Pancreas (tissue), 10 donors: ENCODE measurements around the gene FFAR4. TPM values are rescaled to one million over a fixed set of nuclear protein-coding genes. Genes with fewer than 3 reads are reported as not detected.

Experiments
- ATAC-seq, 4 donors: fragments of 200-7000 bp; cut with Tn5 transposase; one replicate each; pipeline versions ENCODE4 v1.8.0 to v1.9.1; 2020; ENCODE audit warnings: mild to moderate bottlenecking in 4 of 4, moderate library complexity in 4 of 4
- DNase-seq, 6 donors: peaks; one replicate each; pipeline ENCODE4 v3.0.0-alpha.2; 2020
- FAIRE-seq: peaks from 2 replicates; lab custom pipeline; 2012; peaks lifted over from hg19 to GRCh38; lab: Jason Lieb, UNC
- H3K27ac ChIP-seq, 4 donors: fragments of 200-600 bp; sonication (generic); 1 replicate in 3 of 4; 2 replicates in 1 of 4; pipeline versions ENCODE4 v1.5.0 to v1.8.0; 2020
- H3K27me3 ChIP-seq, 4 donors: fragments of 200-600 bp; one replicate each; pipeline ENCODE4 v1.8.0; 2021
- H3K36me3 ChIP-seq, 3 donors: fragments of 200-600 bp; sonication (generic) in 1 of 3; one replicate each; pipeline versions ENCODE4 v1.5.0 to v1.8.0; 2020 to 2021
- H3K4me1 ChIP-seq, 3 donors: fragments of 200-600 bp; one replicate each; pipeline ENCODE4 v1.8.0; 2021
- H3K4me3 ChIP-seq, 4 donors: fragments of 200-600 bp; sonication (generic) in 2 of 4; one replicate each; pipeline versions ENCODE4 v1.5.0 to v1.8.0; 2020 to 2021
- H3K9me3 ChIP-seq, 4 donors: fragments of 200-600 bp; one replicate each; pipeline ENCODE4 v1.8.0; 2021
- WGBS, 2 donors: extraction: QIAGEN DNeasy Blood & Tissue Kit; methylation state at CpG; one replicate each; pipeline ENCODE4 v1.1.7; 2013; 5-methylcytosine and 5-hydroxymethylcytosine counted together
- intact Hi-C, 3 donors: fragments of 100-400 bp; cut with DNase I; formaldehyde crosslinking; loops; one replicate each; pipeline versions ENCODE4 v1.11.1 to v1.14.2; 2022
- polyA plus RNA-seq, 2 donors: library from polyadenylated mRNA; stranded (reverse); fragments of 200-250 nt; gene quantifications; one replicate each; pipeline ENCODE4 v1.2.3, GENCODE V29; 2013
- total RNA-seq, 6 donors: library from RNA; stranded (reverse); fragmentation: NEBNext Ultra II Directional in 4 of 6; extraction: Animal tissue kit (Norgen Biotek cat#: 25700) in 4 of 6; gene quantifications; one replicate each; pipeline versions ENCODE4 v1.2.1 to v1.2.4, GENCODE V29; 2021 to 2023
- TF ChIP-seq, protein P1 (sequence below), 4 donors: fragments of 200-600 bp; sonication (generic) in 3 of 4; IDR thresholded peaks; one replicate each; pipeline versions ENCODE4 v1.5.0 to v1.8.0; 2021; ENCODE audit warnings: antibody characterized with exemption in 4 of 4
- donor health status: healthy with polysubstance abuse.
- donor health status: DM: no; HTN: no; CAD: no; lungs with moderate emphysema.
- donor health status: DM: no; HTN: no; CAD: no.
- donor health status: control.
- donor health status: control.
- donor health status: Bipolar disorder and iron deficiency.
- donor health status: DM: yes; HTN: yes; CAD: no.
- donor health status: DM: no; HTN: no; CAD: no.
- donor health status: DM: no; HTN: no; CAD: no.
- donor health status: DM: yes; HTN: yes; CAD: no.

FFAR4 gene
- total and polyA plus RNA-seq, 8 donors, result 0.37 to 2.4 (median 0.74) TPM

- intact Hi-C loops, result no loop called here
- FAIRE-seq (no peak), ATAC-seq (no peak), DNase-seq (no peak)
- H3K27ac ChIP-seq, result no peak overlapping the region
- no peaks in the 10 kb centered on the region for H3K36me3 ChIP-seq
- TF ChIP-seq, protein P1, sequence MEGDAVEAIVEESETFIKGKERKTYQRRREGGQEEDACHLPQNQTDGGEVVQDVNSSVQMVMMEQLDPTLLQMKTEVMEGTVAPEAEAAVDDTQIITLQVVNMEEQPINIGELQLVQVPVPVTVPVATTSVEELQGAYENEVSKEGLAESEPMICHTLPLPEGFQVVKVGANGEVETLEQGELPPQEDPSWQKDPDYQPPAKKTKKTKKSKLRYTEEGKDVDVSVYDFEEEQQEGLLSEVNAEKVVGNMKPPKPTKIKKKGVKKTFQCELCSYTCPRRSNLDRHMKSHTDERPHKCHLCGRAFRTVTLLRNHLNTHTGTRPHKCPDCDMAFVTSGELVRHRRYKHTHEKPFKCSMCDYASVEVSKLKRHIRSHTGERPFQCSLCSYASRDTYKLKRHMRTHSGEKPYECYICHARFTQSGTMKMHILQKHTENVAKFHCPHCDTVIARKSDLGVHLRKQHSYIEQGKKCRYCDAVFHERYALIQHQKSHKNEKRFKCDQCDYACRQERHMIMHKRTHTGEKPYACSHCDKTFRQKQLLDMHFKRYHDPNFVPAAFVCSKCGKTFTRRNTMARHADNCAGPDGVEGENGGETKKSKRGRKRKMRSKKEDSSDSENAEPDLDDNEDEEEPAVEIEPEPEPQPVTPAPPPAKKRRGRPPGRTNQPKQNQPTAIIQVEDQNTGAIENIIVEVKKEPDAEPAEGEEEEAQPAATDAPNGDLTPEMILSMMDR (IDR thresholded peaks at IDR 0.05), result no peak
- no peak overlapping the region for H3K4me3 ChIP-seq
- no peaks in the 10 kb centered on the region for H3K9me3 ChIP-seq
- 62 to 82% methylated on average over 3 of the region's 3 CpGs for WGBS, 2 donors
- H3K4me1 ChIP-seq, result no peaks in the 10 kb centered on the region
- peaks cover 0 to 4% (median 0%) of the 10 kb centered on the region in 4 donors for H3K27me3 ChIP-seq
These were observed 42.0 kb downstream of the FFAR4 start for GRCh38 chr10:93608421-93608820.

DNA sequence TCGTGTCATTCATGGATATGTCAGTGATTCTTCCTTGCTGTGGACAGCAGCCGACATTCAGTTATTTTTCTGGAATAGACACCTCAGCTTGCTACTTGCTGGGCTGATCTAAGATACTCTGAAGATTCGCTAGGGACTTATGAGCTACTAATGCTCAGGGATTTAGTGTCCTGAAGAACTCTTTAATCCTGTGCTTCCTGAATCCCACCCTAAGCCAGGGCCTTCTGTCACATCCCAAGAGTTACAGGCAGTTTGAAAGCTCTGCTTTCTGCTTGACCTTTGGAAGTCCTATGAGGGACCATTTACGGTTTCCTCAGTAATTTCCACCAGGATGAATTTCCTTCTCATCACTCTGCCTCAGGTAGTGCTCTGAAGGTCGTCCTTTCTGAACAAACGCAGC is 45.8 kb downstream of the FFAR4 start, which contains the start of gene PDE6C:
Gene PDE6C (plus strand): TSS at position 227 of the 400 bp plus-strand sequence. CDS start 189 bp downstream, outside the sequence.
- Histone ChIP-seq H3K36me3 (no peaks in the 10 kb centered on the region), H3K27ac (no peak within 1 kb of the TSS), H3K4me3 (no peak within 1 kb of the TSS), H3K9me3 (no peaks in the 10 kb centered on the region), H3K4me1 (no peaks in the 10 kb centered on the region), H3K27me3 (no peaks in the 10 kb centered on the region)
- no peak for FAIRE-seq
- TF ChIP-seq, protein P1 (IDR thresholded peaks at IDR 0.05), result no peak
- DNase-seq, result no peak
- no peak for ATAC-seq
- intact Hi-C loops, result no loop called here
- WGBS, 2 donors, result 60 to 68% methylated on average over 6 of the region's 6 CpGs

GRCh38 chr10:93613126-93613525 is 46.7 kb downstream of the FFAR4 start:
- H3K9me3 ChIP-seq, result no peaks in the 10 kb centered on the region
- TF ChIP-seq, protein P1 (IDR thresholded peaks at IDR 0.05), result no peak
- H3K36me3 ChIP-seq, result no peaks in the 10 kb centered on the region
- no peak for FAIRE-seq
- no peak for ATAC-seq
- H3K4me3 ChIP-seq, result no peak overlapping the region
- H3K27me3 ChIP-seq, result no peaks in the 10 kb centered on the region
- intact Hi-C loops, result no loop called here
- H3K27ac ChIP-seq, result no peak overlapping the region
- DNase-seq, result no peak
- WGBS, 2 donors, result 71 to 72% methylated on average over 3 of the region's 3 CpGs
- H3K4me1 ChIP-seq, result no peaks in the 10 kb centered on the region

DNA sequence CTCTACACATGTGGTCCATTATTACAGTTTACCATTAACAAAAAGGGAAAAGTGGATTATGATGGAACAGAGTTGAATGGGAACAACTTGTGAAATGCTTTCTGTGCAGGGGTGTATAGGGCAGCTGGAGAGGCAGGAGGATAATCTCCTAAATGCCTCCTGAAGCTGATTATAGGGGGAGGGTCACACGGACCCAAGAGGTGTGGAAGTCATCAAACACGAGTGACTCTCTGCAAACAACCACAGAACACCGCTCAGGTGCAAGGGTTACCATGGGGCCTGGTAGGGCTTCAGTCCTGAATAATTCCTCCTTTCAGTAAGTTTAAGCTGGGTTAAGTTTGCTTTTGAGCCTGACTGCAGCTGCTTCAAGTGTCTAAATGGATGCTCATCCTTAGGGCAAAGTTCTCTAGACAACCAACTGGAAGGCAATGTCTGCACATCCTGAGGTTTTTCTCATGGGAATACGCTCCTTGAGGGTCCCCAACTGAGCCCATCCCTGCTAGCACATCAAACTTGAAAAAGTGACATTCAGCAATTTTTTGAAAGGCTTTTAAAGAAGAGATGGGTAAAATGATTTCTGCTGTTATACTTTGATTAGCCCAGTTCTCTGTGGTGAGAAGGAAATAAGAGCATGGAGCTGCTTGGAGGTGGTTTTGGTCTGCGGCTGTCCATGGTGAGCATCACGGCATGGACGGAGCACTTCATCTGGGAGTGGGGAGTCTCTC is 47.8 kb downstream of the FFAR4 start:
- no peak overlapping the region for H3K27ac ChIP-seq

More for the DNA sequence above, 47.8 kb downstream of the FFAR4 start:
- Histone ChIP-seq H3K9me3 (no peaks in the 10 kb centered on the region), H3K36me3 (no peaks in the 10 kb centered on the region), H3K27me3 (no peaks in the 10 kb centered on the region), H3K4me3 (no peak overlapping the region), H3K4me1 (no peaks in the 10 kb centered on the region)
- intact Hi-C loops, result no loop called here
- TF ChIP-seq, protein P1 (IDR thresholded peaks at IDR 0.05), result no peak
- no peak for FAIRE-seq
- no peak for DNase-seq
- ATAC-seq, result no peak
- WGBS, 2 donors, result 65 to 72% methylated on average over 7 of the region's 7 CpGs
